ENCODE measurements around the gene ZNF284. TPM values are rescaled to one million over a fixed set of nuclear protein-coding genes. Genes with fewer than 3 reads are reported as not detected.

The ZNF284 gene
- total RNA-seq, 1 donor from 2014 or later, result 4.0 TPM

- H3K4me3 Mint-ChIP-seq (ENCODE audit: unreplicated experiment), result peak overlapping the region; percentile 95
- DNase-seq (ENCODE audit: low spot score), result no peak
- TF ChIP-seq, protein P1, sequence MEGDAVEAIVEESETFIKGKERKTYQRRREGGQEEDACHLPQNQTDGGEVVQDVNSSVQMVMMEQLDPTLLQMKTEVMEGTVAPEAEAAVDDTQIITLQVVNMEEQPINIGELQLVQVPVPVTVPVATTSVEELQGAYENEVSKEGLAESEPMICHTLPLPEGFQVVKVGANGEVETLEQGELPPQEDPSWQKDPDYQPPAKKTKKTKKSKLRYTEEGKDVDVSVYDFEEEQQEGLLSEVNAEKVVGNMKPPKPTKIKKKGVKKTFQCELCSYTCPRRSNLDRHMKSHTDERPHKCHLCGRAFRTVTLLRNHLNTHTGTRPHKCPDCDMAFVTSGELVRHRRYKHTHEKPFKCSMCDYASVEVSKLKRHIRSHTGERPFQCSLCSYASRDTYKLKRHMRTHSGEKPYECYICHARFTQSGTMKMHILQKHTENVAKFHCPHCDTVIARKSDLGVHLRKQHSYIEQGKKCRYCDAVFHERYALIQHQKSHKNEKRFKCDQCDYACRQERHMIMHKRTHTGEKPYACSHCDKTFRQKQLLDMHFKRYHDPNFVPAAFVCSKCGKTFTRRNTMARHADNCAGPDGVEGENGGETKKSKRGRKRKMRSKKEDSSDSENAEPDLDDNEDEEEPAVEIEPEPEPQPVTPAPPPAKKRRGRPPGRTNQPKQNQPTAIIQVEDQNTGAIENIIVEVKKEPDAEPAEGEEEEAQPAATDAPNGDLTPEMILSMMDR (IDR thresholded peaks at IDR 0.05; ENCODE audit: unreplicated experiment), result no peak
- H3K36me3 Mint-ChIP-seq (ENCODE audit: low read depth, unreplicated experiment), result peaks cover 26% of the 10 kb centered on the region
- no peaks in the 10 kb centered on the region for H3K9me3 Mint-ChIP-seq (ENCODE audit: unreplicated experiment)
- peaks cover 15% of the 10 kb centered on the region for H3K4me1 Mint-ChIP-seq (ENCODE audit: unreplicated experiment)
- H3K27me3 Mint-ChIP-seq (ENCODE audit: unreplicated experiment), result peaks cover 5% of the 10 kb centered on the region
- no peak overlapping the region for H3K27ac Mint-ChIP-seq (ENCODE audit: unreplicated experiment)
These were observed 813 bp downstream of the ZNF284 start for GRCh38 chr19:44072543-44073401.

DNA sequence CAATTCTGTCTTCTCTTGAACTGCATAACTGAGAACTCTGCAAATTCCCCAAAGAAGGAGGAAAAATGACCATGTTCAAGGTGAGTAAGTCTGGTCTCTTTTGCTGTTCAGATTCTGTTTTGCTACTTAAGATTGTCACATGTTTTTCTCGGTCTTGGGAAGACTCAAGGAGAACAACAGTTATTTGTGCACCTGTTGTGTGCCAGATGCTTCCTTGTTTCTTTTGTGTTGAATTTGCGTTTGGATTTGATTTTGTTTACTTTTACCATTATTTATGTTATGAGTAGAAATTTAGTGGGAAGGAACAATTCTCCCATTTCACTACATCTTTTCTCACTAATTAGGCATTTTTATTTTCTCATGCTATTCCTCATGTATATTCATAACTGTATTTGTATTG, 4.4 kb downstream of the ZNF284 start:
- Mint-ChIP-seq H3K9me3 (ENCODE audit: unreplicated experiment) (no peaks in the 10 kb centered on the region), H3K27ac (ENCODE audit: unreplicated experiment) (no peak overlapping the region)

GRCh38 chr19:44092108-44092507, 20.1 kb downstream of the ZNF284 start:
- no peak overlapping the region for H3K27ac Mint-ChIP-seq (ENCODE audit: unreplicated experiment)
- TF ChIP-seq, protein P1 (IDR thresholded peaks at IDR 0.05; ENCODE audit: unreplicated experiment), result no peak
- peaks cover 3% of the 10 kb centered on the region for H3K36me3 Mint-ChIP-seq (ENCODE audit: low read depth, unreplicated experiment)
- peaks cover 2% of the 10 kb centered on the region for H3K27me3 Mint-ChIP-seq (ENCODE audit: unreplicated experiment)
- no peak overlapping the region for H3K4me3 Mint-ChIP-seq (ENCODE audit: unreplicated experiment)
- DNase-seq (ENCODE audit: low spot score), result no peak
- peaks cover 5% of the 10 kb centered on the region for H3K4me1 Mint-ChIP-seq (ENCODE audit: unreplicated experiment)
- no peaks in the 10 kb centered on the region for H3K9me3 Mint-ChIP-seq (ENCODE audit: unreplicated experiment)

More for the DNA sequence above, 4.4 kb downstream of the ZNF284 start:
- Mint-ChIP-seq H3K4me3 (ENCODE audit: unreplicated experiment) (no peak overlapping the region), H3K4me1 (ENCODE audit: unreplicated experiment) (peaks cover 10% of the 10 kb centered on the region), H3K27me3 (ENCODE audit: unreplicated experiment) (no peaks in the 10 kb centered on the region), H3K36me3 (ENCODE audit: low read depth, unreplicated experiment) (peaks cover 9% of the 10 kb centered on the region)
- TF ChIP-seq, protein P1 (IDR thresholded peaks at IDR 0.05; ENCODE audit: unreplicated experiment), result no peak
- DNase-seq (ENCODE audit: low spot score), result no peak

DNA sequence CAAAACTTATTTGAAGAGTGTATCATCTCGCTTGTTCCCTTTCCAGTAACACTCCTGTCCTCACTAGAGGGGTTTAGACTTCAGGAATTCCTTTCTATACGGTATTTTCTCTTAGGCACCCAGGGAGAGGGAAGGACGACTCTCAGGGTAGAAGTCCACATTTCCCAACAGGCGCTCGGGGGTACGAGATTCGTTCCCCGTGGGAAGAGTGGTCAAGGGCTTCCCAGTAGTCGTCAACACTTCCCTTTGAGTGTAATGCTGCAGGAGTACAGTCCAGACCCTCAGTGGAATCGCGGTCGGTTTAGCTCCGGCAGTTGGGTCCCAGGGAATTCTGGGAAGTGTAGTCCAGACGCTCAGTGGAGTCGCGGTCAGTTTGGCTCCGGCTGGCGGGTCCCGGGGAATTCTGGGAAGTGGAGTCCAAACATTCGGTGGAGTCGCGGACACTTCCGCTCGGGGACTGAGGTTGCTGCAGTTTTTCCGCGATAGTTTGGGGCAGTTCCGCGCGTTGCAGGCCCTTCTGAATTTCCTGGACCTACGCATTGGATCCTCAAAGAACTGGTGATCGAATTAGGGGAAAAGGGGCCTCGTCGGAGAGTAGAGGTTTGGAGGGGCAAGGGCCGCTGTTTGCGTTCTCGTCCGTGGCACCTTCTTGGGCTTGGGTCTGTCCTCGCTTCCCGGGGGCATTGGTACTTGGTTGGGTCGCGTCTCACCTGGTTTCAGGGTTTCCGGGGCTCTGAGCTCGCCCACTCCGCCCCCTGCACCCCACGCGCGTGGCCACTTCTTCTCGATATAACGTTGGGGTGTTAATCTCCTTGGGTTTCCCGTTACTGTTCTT, 22.2 kb downstream of the ZNF284 start, which contains the start of gene ZNF224:
Gene ZNF224 (plus strand): TSS at position 431 of the 835 bp plus-strand sequence. CDS start 3,513 bp downstream, outside the sequence.
- peaks cover 5% of the 10 kb centered on the region for H3K4me1 Mint-ChIP-seq (ENCODE audit: unreplicated experiment)
- peaks cover 12% of the 10 kb centered on the region for H3K36me3 Mint-ChIP-seq (ENCODE audit: low read depth, unreplicated experiment)
- peak within 1 kb of the TSS; percentile 98 for H3K4me3 Mint-ChIP-seq (ENCODE audit: unreplicated experiment)
- TF ChIP-seq, protein P1 (IDR thresholded peaks at IDR 0.05; ENCODE audit: unreplicated experiment), result no peak
- peak; percentile 88 for DNase-seq (ENCODE audit: low spot score)
- H3K27ac Mint-ChIP-seq (ENCODE audit: unreplicated experiment), result peak within 1 kb of the TSS; percentile 84
- no peaks in the 10 kb centered on the region for H3K9me3 Mint-ChIP-seq (ENCODE audit: unreplicated experiment)
- peaks cover 2% of the 10 kb centered on the region for H3K27me3 Mint-ChIP-seq (ENCODE audit: unreplicated experiment)
